ENCODE data around the gene NAGPA.

The NAGPA gene

GRCh38 chr16:5015351-5015750, 18.4 kb downstream of the NAGPA start:
- TF ChIP-seq, protein P1, sequence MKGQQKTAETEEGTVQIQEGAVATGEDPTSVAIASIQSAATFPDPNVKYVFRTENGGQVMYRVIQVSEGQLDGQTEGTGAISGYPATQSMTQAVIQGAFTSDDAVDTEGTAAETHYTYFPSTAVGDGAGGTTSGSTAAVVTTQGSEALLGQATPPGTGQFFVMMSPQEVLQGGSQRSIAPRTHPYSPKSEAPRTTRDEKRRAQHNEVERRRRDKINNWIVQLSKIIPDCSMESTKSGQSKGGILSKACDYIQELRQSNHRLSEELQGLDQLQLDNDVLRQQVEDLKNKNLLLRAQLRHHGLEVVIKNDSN (IDR thresholded peaks at IDR 0.05) = peak; percentile 81
- TF ChIP-seq CREB1 (IDR thresholded peaks at IDR 0.05; ENCODE audit: low read depth) (no peak), CEBPB (IDR thresholded peaks at IDR 0.05) (no peak)

GRCh38 chr16:5012887-5013286, 20.8 kb downstream of the NAGPA start:
- TF ChIP-seq REST (IDR thresholded peaks at IDR 0.05; ENCODE audit: low read depth) (no peak), CREB1 (IDR thresholded peaks at IDR 0.05; ENCODE audit: low read depth) (no peak), CEBPB (IDR thresholded peaks at IDR 0.05) (no peak), RAD21 (IDR thresholded peaks at IDR 0.05; ENCODE audit: low read depth) (no peak), MAX (IDR thresholded peaks at IDR 0.05) (no peak), YY1 (IDR thresholded peaks at IDR 0.05; ENCODE audit: low read depth) (no peak), EGR1 (IDR thresholded peaks at IDR 0.05) (no peak), NFIC (IDR thresholded peaks at IDR 0.05) (no peak), EP300 (IDR thresholded peaks at IDR 0.05; ENCODE audit: borderline replicate concordance) (no peak), TAF1 (IDR thresholded peaks at IDR 0.05; ENCODE audit: low read depth) (no peak), FOXM1 (IDR thresholded peaks at IDR 0.05; ENCODE audit: borderline replicate concordance, low read depth) (no peak), TEAD4 (IDR thresholded peaks at IDR 0.05) (no peak)
- TF ChIP-seq, protein P1 (IDR thresholded peaks at IDR 0.05) = no peak

GRCh38 chr16:5011637-5012036, 22.1 kb downstream of the NAGPA start:
- no peak for TF ChIP-seq RAD21 (IDR thresholded peaks at IDR 0.05; ENCODE audit: low read depth)
- TF ChIP-seq CEBPB (IDR thresholded peaks at IDR 0.05) = no peak
- TF ChIP-seq CREB1 (IDR thresholded peaks at IDR 0.05; ENCODE audit: low read depth) = no peak
- no peak for TF ChIP-seq MAX (IDR thresholded peaks at IDR 0.05)
- TF ChIP-seq, protein P1 (IDR thresholded peaks at IDR 0.05) = no peak
- no peak for TF ChIP-seq YY1 (IDR thresholded peaks at IDR 0.05; ENCODE audit: low read depth)
- no peak for TF ChIP-seq REST (IDR thresholded peaks at IDR 0.05; ENCODE audit: low read depth)
- TF ChIP-seq EGR1 (IDR thresholded peaks at IDR 0.05) = no peak
- TF ChIP-seq TEAD4 (IDR thresholded peaks at IDR 0.05) = no peak
- no peak for TF ChIP-seq EP300 (IDR thresholded peaks at IDR 0.05; ENCODE audit: borderline replicate concordance)
- no peak for TF ChIP-seq FOXM1 (IDR thresholded peaks at IDR 0.05; ENCODE audit: borderline replicate concordance, low read depth)
- no peak for TF ChIP-seq TAF1 (IDR thresholded peaks at IDR 0.05; ENCODE audit: low read depth)
- no peak for TF ChIP-seq NFIC (IDR thresholded peaks at IDR 0.05)
- TF ChIP-seq ZBTB7A (IDR thresholded peaks at IDR 0.05; ENCODE audit: low read depth) = no peak

DNA sequence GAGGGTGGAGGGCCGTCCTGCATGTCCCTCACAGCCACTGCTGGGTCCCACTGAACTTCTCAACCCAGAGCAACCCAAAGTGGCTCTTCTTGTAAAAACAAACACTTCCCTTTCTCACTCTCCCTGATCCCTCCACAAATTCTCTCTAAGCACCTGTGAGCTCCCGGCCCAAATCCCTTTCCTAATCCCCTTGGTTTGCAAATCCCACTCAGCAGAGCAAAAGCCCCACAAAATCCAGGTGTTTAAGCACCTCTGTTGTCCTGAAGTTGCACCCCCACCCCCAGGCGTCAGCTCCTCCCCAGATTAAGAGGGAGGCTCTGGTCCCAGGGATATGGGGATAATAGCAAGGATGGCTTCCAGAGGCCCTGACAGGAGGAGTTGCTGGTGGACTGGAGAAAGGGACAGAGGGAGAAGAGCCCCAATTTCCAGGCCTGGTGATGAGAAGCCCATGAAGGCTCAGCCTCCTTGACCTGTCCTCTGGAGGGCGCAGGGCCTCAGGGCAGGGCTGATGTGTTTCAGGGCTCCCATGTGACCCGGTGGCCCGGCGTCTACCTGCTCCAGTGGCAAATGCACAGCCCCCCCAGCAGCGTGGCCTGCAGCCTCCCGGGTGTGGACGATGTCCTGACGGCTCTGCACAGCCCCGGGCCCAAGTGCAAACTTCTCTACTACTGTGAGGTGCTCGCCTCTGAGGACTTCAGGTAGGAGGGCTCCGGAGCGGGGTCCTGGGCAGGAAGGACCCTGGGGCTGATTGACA, 23.0 kb downstream of the NAGPA start:
- TF ChIP-seq TCF12 (IDR thresholded peaks at IDR 0.05; ENCODE audit: low read depth) (no peak), ZBTB7A (IDR thresholded peaks at IDR 0.05; ENCODE audit: low read depth) (no peak)

DNA sequence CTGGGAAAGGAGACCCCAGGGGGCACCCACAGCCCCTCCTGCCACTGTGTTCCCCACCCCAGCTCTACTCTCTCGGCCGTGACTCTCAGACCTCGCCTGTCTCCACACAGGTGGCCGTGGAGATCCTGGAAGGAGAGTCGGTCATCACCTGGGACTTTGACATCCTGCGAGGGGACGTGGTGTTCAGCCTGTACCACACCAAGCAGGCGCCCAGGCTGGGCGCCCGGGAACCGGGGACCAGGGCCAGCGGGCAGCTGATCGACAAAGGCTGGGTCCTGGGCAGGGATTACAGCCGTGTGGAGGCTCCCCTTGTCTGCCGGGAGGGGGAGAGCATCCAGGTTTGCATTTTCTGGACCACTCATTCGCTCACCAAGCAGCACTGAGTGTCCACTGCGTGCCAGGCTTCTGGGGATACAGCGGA, 25.4 kb downstream of the NAGPA start:
- TF ChIP-seq TCF12 (IDR thresholded peaks at IDR 0.05; ENCODE audit: low read depth) (no peak), MAX (IDR thresholded peaks at IDR 0.05) (no peak), TAF1 (IDR thresholded peaks at IDR 0.05; ENCODE audit: low read depth) (no peak), ZBTB7A (IDR thresholded peaks at IDR 0.05; ENCODE audit: low read depth) (no peak), CEBPB (IDR thresholded peaks at IDR 0.05) (no peak), YY1 (IDR thresholded peaks at IDR 0.05; ENCODE audit: low read depth) (no peak), CREB1 (IDR thresholded peaks at IDR 0.05; ENCODE audit: low read depth) (no peak), NFIC (IDR thresholded peaks at IDR 0.05) (no peak)

DNA sequence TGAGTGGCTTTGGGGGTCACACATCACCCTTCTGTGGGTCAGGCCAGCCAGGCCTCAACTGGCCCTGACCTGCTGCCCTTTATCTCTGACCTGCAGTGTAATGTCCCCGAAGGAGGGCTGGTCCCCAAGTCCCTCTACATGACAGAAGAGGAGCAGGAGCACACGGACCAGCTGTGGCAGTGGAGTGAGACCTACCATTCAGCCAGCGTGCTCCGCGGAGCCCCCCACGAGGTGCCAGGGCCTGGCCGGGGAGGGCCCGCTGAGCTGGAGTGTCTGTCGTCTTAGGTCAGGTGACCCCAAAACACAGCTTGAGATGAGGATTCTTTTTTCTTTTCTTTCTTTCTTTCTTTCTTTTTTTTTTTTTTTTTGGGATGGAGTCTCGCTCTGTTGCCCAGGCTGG, 26.5 kb downstream of the NAGPA start:
- no peak for TF ChIP-seq EGR1 (IDR thresholded peaks at IDR 0.05)
- no peak for TF ChIP-seq EP300 (IDR thresholded peaks at IDR 0.05; ENCODE audit: borderline replicate concordance)
- no peak for TF ChIP-seq ZBTB7A (IDR thresholded peaks at IDR 0.05; ENCODE audit: low read depth)
- TF ChIP-seq TCF12 (IDR thresholded peaks at IDR 0.05; ENCODE audit: low read depth) = no peak
- no peak for TF ChIP-seq TEAD4 (IDR thresholded peaks at IDR 0.05)
- TF ChIP-seq, protein P1 (IDR thresholded peaks at IDR 0.05) = no peak

Data from Ishikawa (cell line).